HUES64 (cell line): ENCODE data around the gene OR2A14.
"Not testable (repeated sequence)": the region's sequence is repeated elsewhere in the genome, so short reads cannot be mapped to it uniquely, and the experiment has no call there.

ENCODE experiments used
- H3K27ac ChIP-seq: 2 replicates; pipeline ENCODE4 v1.7.0; 2013; ENCODE audit warnings: low read depth, low read length, inconsistent platforms
- H3K27me3 ChIP-seq: 2 replicates; pipeline ENCODE4 v1.6.1; 2013; ENCODE audit warnings: mild to moderate bottlenecking, low read length; ENCODE audit not compliant: insufficient read depth
- H3K36me3 ChIP-seq: 2 replicates; pipeline ENCODE4 v1.6.1; 2013; ENCODE audit warnings: mild to moderate bottlenecking, low read length; ENCODE audit not compliant: insufficient read depth
- H3K4me1 ChIP-seq: 2 replicates; pipeline ENCODE4 v1.6.1; 2013; ENCODE audit warnings: mild to moderate bottlenecking, low read length, moderate library complexity; ENCODE audit not compliant: insufficient read depth
- H3K4me3 ChIP-seq: 2 replicates; pipeline ENCODE4 v1.5.1; 2013; ENCODE audit warnings: mild to moderate bottlenecking, low read length, moderate library complexity
- H3K9ac ChIP-seq: 2 replicates; pipeline ENCODE4 v1.6.1; 2013; ENCODE audit warnings: mild to moderate bottlenecking, low read depth, low read length
- H3K9me3 ChIP-seq: 2 replicates; pipeline ENCODE4 v1.6.1; 2013; ENCODE audit warnings: low read depth, low read length; ENCODE audit not compliant: insufficient read depth
- WGBS: fragments of 150-250, 120-280 bp; methylation state at CpG from one replicate; pipeline ENCODE4 v1.1.7; 2013; ENCODE audit warnings: missing lambda C conversion rate; 5-methylcytosine and 5-hydroxymethylcytosine counted together

The OR2A14 gene

DNA sequence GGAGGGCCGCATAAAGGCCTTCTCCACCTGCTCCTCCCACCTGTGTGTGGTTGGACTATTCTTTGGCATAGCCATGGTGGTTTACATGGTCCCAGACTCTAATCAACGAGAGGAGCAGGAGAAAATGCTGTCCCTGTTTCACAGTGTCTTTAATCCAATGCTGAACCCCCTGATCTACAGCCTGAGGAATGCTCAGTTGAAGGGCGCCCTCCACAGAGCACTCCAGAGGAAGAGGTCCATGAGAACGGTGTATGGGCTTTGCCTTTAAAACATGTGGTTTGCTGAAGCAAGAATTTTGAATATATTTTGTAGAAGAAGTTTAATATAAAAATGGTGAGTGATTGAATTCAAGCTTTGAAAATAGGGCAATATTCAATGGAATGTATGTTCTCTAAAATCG is 12.7 kb upstream of the OR2A14 start:
- Histone ChIP-seq H3K36me3 (no peaks in the 10 kb centered on the region), H3K9ac (no peak overlapping the region)
- WGBS: 94% methylated on average over 5 of the region's 5 CpGs

DNA sequence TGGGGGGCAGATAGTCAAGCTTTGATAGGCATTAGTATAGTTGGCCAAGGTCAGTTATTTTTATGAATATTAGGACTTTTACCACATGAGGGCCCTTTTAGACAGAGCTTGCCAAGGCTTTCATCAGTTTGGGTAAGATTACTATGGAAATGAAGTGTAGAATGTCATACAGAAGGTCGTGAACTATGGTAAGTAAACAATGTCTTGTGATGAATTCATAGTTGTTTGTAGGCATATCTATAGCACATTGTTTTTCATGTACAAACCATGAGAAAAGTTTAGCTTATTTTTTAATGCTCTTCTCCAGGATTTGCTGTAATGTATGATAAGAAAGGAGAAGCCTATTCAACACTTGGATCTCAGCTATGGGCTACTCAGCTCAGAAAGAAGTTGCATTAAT is 9.3 kb upstream of the OR2A14 start:
- Histone ChIP-seq H3K27me3 (no peaks in the 10 kb centered on the region), H3K9me3 (no peaks in the 10 kb centered on the region), H3K27ac (no peak overlapping the region), H3K36me3 (no peaks in the 10 kb centered on the region), H3K9ac (no peak overlapping the region), H3K4me3 (no peak overlapping the region), H3K4me1 (no peaks in the 10 kb centered on the region)
- WGBS: 75% methylated on average over 1 of the region's 1 CpG

More for the DNA sequence above, 12.7 kb upstream of the OR2A14 start:
- H3K4me1 ChIP-seq: no peaks in the 10 kb centered on the region
- no peaks in the 10 kb centered on the region for H3K9me3 ChIP-seq
- H3K4me3 ChIP-seq: no peak overlapping the region
- H3K27me3 ChIP-seq: no peaks in the 10 kb centered on the region
- H3K27ac ChIP-seq: no peak overlapping the region

DNA sequence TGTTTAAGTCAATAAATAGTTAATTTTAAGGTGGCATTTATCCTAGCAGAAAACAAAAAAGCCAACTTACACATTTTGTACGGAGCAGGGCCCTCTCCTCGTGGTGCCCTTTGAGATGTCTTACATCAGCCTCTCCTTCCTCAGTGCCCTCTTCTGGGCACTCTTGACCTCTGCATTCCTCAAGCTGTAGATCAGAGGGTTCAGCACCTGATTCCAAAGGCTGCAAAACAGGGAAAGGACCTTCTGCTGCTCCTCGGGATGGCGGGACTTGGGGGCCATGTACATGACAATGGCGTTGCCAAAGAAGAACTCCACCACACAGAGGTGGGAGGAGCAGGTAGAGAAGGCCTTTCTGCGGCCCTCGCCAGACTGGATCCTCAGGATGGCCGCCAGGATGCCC is 4.6 kb upstream of the OR2A14 start:
- 73% methylated on average over 8 of the region's 8 CpGs for WGBS
- Histone ChIP-seq H3K9ac (no peak overlapping the region), H3K27me3 (no peaks in the 10 kb centered on the region), H3K27ac (no peak overlapping the region), H3K4me3 (no peak overlapping the region), H3K4me1 (no peaks in the 10 kb centered on the region), H3K36me3 (no peaks in the 10 kb centered on the region), H3K9me3 (no peaks in the 10 kb centered on the region)

DNA sequence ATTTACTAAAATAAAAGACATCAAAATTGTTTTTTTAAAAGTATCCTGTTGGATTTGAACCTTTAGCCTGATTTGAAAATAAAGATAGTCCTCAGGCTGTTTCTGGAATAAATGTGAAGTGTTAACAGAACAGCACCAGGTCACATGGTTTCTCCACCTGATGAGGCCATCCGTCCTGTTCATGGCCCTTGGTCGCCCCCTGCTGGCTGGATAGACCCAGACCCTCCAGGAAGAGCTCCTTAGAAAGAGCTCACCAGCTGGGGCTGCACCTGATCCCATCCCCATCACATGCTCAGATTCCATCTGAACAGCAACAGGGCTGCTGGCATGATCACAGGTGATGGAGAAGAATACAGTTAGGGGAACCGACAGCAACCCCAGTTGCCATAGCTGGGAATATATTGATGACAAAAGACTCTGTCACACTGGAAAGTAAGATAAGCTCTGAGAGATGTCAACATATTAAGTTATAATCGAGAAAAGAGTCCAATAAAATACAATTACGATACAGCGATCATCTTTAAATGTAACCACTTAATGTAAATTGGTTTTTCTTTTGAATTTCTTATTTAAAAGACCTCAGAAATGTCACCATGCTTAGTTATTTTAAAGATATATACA is 4.8 kb downstream of the OR2A14 start:
- H3K27ac ChIP-seq: no peak overlapping the region
- H3K9me3 ChIP-seq: no peaks in the 10 kb centered on the region
- H3K36me3 ChIP-seq: no peaks in the 10 kb centered on the region
- no peaks in the 10 kb centered on the region for H3K27me3 ChIP-seq
- H3K4me1 ChIP-seq: no peaks in the 10 kb centered on the region
- no peak overlapping the region for H3K4me3 ChIP-seq
- 2% methylated on average over 3 of the region's 6 CpGs for WGBS
- H3K9ac ChIP-seq: no peak overlapping the region

DNA sequence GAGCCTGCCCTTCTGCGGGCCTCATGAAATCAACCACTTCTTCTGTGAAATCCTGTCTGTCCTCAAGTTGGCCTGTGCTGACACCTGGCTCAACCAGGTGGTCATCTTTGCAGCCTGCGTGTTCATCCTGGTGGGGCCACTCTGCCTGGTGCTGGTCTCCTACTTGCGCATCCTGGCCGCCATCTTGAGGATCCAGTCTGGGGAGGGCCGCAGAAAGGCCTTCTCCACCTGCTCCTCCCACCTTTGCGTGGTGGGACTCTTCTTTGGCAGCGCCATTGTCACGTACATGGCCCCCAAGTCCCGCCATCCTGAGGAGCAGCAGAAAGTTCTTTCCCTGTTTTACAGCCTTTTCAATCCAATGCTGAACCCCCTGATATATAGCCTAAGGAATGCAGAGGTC is 6.6 kb downstream of the OR2A14 start:
- not testable (repeated sequence) for H3K9me3 ChIP-seq

DNA sequence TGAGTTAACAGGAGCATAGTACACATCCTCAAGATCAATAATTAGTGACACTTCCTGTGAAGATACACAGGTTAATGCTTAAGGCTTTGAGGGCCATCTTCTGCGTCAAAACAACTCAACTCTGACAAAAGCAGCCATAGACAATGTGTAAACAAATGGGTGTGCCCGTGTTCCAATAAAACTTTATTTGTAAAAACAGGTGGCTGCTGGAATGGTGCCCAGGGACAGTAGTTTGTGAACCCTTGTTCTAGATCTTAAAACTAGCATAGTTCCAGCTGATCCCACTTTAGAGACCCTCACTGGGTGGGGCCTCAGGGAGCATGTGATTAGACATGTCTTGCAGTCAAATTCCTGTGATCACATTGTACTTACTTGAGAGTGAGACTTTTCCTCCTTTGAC is 7.8 kb downstream of the OR2A14 start:
- Histone ChIP-seq H3K4me1 (no peaks in the 10 kb centered on the region), H3K27me3 (no peaks in the 10 kb centered on the region), H3K4me3 (no peak overlapping the region), H3K27ac (no peak overlapping the region), H3K36me3 (no peaks in the 10 kb centered on the region), H3K9ac (no peak overlapping the region), H3K9me3 (no peaks in the 10 kb centered on the region)
- WGBS: 95% methylated on average over 2 of the region's 2 CpGs

More for the DNA sequence above, 6.6 kb downstream of the OR2A14 start:
- H3K36me3 ChIP-seq, H3K27me3 ChIP-seq, H3K9ac ChIP-seq, H3K4me1 ChIP-seq, H3K27ac ChIP-seq, H3K4me3 ChIP-seq: not testable (repeated sequence)
- WGBS: 91% methylated on average over 9 of the region's 9 CpGs

DNA sequence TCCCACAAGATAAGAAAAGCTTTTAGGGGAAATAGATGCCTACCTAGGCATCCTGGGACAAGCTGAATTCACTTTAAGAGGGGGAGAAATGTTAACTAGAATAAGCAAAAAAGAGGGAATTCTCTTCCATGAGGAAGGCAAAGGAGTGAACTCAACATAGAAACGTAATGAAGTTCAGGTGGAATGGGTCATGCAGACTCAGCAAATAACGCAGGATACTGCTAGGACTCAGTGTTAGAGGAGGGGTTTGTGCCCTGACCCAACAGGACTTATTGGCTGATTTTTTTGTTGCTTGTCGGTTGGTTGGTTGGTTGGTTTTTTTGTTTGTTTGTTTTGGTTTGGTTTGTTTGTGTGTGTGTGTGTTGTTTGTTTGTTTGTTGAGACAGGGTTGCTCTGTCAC is 9.3 kb downstream of the OR2A14 start:
- H3K36me3 ChIP-seq: no peaks in the 10 kb centered on the region
- no peak overlapping the region for H3K4me3 ChIP-seq
- no peaks in the 10 kb centered on the region for H3K4me1 ChIP-seq
- no peak overlapping the region for H3K27ac ChIP-seq
- WGBS: 89% methylated on average over 3 of the region's 3 CpGs
- H3K27me3 ChIP-seq: no peaks in the 10 kb centered on the region
- no peak overlapping the region for H3K9ac ChIP-seq
- H3K9me3 ChIP-seq: no peaks in the 10 kb centered on the region

DNA sequence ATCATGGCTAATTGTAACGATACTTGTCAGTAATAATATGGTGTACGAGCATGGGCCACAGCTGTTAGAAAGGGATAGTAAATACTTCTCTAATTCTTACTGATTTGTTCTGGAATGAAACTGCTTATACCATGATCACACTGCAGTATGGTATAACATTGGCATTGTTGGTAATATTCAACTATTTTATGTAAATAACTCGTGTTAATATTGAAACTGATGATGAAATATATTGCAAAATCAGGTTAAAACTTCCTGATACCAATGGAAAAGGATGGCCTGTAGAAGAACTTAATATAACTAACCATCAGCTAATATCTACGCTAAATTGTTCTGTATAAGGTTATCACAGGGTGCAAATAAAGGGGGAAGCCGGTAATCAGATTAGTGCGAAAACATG is 10.3 kb downstream of the OR2A14 start:
- no peaks in the 10 kb centered on the region for H3K4me1 ChIP-seq
- no peak overlapping the region for H3K9ac ChIP-seq
- no peaks in the 10 kb centered on the region for H3K9me3 ChIP-seq
- H3K27me3 ChIP-seq: no peaks in the 10 kb centered on the region
- H3K4me3 ChIP-seq: no peak overlapping the region
- 74% methylated on average over 5 of the region's 6 CpGs for WGBS
- no peak overlapping the region for H3K27ac ChIP-seq
- H3K36me3 ChIP-seq: no peaks in the 10 kb centered on the region

DNA sequence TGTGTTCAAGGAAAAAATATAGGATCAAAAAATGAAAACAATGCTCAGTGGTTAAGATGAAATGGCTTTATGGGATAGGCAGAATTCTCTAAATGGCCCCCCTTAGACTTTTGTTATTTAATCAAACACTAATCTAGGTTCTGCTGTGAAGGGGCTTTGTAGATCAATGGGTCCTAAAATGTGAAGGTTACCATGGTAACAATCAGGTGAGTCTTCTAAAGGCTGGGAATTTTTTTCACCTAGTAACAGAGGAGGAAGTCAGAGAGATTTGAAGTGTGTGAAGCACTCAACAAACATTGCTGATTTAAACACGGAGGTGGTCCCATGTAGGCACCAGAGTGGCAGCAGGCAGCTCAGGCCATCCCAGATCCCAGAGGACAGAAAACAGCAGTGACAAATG is 11.1 kb downstream of the OR2A14 start:
- Histone ChIP-seq H3K27me3 (no peaks in the 10 kb centered on the region), H3K36me3 (no peaks in the 10 kb centered on the region), H3K27ac (no peak overlapping the region), H3K4me1 (no peaks in the 10 kb centered on the region), H3K9me3 (no peaks in the 10 kb centered on the region), H3K4me3 (no peak overlapping the region), H3K9ac (no peak overlapping the region)
- WGBS: 74% methylated on average over 1 of the region's 1 CpG

DNA sequence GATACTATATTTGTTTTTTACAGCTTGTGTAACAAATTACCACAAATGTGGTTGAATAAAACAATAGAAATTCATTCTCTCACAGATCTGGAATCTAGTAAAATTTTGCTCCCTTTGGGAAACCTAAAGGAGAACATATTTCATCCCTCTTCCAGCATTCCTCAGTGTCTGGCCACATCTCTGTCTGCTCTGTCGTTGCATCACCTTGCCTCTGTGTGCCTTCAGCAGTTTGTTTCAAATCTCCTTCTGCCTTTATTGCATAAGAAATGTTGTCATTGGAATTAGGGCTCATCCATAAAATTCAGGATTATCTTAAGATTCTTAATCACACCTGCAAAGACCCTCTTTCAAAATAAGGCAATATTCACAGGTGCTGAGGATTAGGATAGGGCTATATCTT is 14.5 kb downstream of the OR2A14 start:
- Histone ChIP-seq H3K9ac (no peak overlapping the region), H3K9me3 (no peaks in the 10 kb centered on the region), H3K27me3 (no peaks in the 10 kb centered on the region), H3K27ac (no peak overlapping the region), H3K4me1 (no peaks in the 10 kb centered on the region), H3K4me3 (no peak overlapping the region), H3K36me3 (no peaks in the 10 kb centered on the region)
- 71% methylated on average over 1 of the region's 1 CpG for WGBS

DNA sequence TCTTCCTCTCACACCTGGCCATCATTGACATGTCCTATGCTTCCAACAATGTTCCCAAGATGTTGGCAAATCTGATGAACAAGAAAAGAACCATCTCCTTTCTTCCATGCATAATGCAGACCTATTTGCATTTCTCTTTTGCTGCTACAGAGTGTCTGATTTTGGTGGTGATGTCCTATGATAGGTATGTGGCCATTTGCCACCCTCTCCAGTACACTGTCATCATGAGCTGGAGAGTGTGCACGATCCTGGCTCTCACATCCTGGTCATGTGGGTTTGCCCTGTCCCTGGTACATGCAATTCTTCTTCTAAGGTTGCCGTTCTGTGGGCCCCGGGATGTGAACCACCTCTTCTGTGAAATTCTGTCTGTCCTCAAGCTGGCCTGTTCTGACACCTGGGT is 19.2 kb downstream of the OR2A14 start:
- no peaks in the 10 kb centered on the region for H3K9me3 ChIP-seq
- H3K4me1 ChIP-seq: no peaks in the 10 kb centered on the region
- no peak overlapping the region for H3K4me3 ChIP-seq
- H3K27me3 ChIP-seq: no peaks in the 10 kb centered on the region
- H3K36me3 ChIP-seq: no peaks in the 10 kb centered on the region
- no peak overlapping the region for H3K9ac ChIP-seq
- 92% methylated on average over 3 of the region's 3 CpGs for WGBS
- no peak overlapping the region for H3K27ac ChIP-seq

DNA sequence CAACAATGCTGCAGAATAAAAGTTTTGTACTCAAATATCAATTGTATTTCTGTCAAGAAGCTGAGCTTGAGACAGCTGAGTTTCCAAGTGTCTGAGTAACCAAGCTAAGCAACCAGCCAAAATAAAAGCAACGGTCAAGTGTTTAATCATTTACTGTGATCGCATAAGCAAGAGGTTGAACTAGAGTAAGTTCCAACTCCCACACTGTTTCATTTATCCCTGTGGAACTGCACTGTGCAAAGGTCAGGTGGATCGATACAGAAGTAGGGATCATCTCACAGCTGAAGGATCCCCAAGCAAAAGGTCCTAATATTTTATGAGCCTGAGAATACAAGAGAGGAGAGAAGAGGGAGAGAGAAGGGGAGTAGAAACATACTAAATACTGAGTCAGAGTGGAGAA is 21.4 kb downstream of the OR2A14 start:
- no peaks in the 10 kb centered on the region for H3K27me3 ChIP-seq
- no peaks in the 10 kb centered on the region for H3K36me3 ChIP-seq
- H3K4me3 ChIP-seq: no peak overlapping the region
- no peak overlapping the region for H3K9ac ChIP-seq
- H3K27ac ChIP-seq: no peak overlapping the region
- H3K9me3 ChIP-seq: peaks cover 20% of the 10 kb centered on the region
- WGBS: 97% methylated on average over 3 of the region's 3 CpGs
- H3K4me1 ChIP-seq: no peaks in the 10 kb centered on the region
